ENCODE results near the gene AGAP1.

AGAP1 gene

GRCh38 chr2:235835810-235836209 is 342.0 kb downstream of the AGAP1 start:
- DNase-seq: no peak

- DNase-seq: no peak
These were observed 342.7 kb downstream of the AGAP1 start for GRCh38 chr2:235836491-235836911.

- DNase-seq: no peak
These were observed 345.4 kb downstream of the AGAP1 start for GRCh38 chr2:235839226-235839625.

- DNase-seq: no peak
These were observed 346.1 kb downstream of the AGAP1 start for GRCh38 chr2:235839974-235840373.

- DNase-seq: no peak
These were observed 348.0 kb downstream of the AGAP1 start for GRCh38 chr2:235841863-235842262.

GRCh38 chr2:235842941-235843340 is 349.1 kb downstream of the AGAP1 start:
- no peak for DNase-seq

- DNase-seq: no peak
These were observed 349.9 kb downstream of the AGAP1 start for GRCh38 chr2:235843591-235844395.

GRCh38 chr2:235844561-235844960 is 350.7 kb downstream of the AGAP1 start:
- DNase-seq: no peak

GRCh38 chr2:235845245-235845644 is 351.4 kb downstream of the AGAP1 start:
- no peak for DNase-seq

- no peak for DNase-seq
These were observed 353.7 kb downstream of the AGAP1 start for GRCh38 chr2:235847576-235847975.

- no peak for DNase-seq
These were observed 354.2 kb downstream of the AGAP1 start for GRCh38 chr2:235848055-235848454.

GRCh38 chr2:235848946-235849345 is 355.1 kb downstream of the AGAP1 start:
- DNase-seq: no peak

- DNase-seq: no peak
These were observed 355.6 kb downstream of the AGAP1 start for GRCh38 chr2:235849489-235849888.

GRCh38 chr2:235850289-235850688 is 356.4 kb downstream of the AGAP1 start:
- no peak for DNase-seq

GRCh38 chr2:235850771-235851551 is 357.1 kb downstream of the AGAP1 start:
- no peak for DNase-seq

- no peak for DNase-seq
These were observed 358.1 kb downstream of the AGAP1 start for GRCh38 chr2:235851828-235852525.

- DNase-seq: no peak
These were observed 358.7 kb downstream of the AGAP1 start for GRCh38 chr2:235852526-235852920.

GRCh38 chr2:235854276-235854675 is 360.4 kb downstream of the AGAP1 start:
- no peak for DNase-seq

GRCh38 chr2:235855011-235855410 is 361.2 kb downstream of the AGAP1 start:
- DNase-seq: no peak

GRCh38 chr2:235856151-235856854 is 362.5 kb downstream of the AGAP1 start:
- no peak for DNase-seq

- DNase-seq: no peak
These were observed 363.8 kb downstream of the AGAP1 start for GRCh38 chr2:235857598-235857997.

GRCh38 chr2:235858881-235859280 is 365.0 kb downstream of the AGAP1 start:
- no peak for DNase-seq

- no peak for DNase-seq
These were observed 365.8 kb downstream of the AGAP1 start for GRCh38 chr2:235859651-235860050.
